GM12878 (cell line): Measurements from ENCODE around the gene ZSCAN22. TPM values are rescaled to one million over a fixed set of nuclear protein-coding genes. Genes with fewer than 3 reads are reported as not detected.

Experiments
- ATAC-seq: fragments of 200-7000 bp; cut with Tn5 transposase; 3 replicates; pipeline ENCODE4 v1.9.1; 2020; ENCODE audit warnings: mild to moderate bottlenecking, moderate library complexity
- BruUV-seq: library from RNA; stranded (reverse); fragments of 400-500 nt; replicated peaks from 2 replicates; lab custom pipeline; 2021; lab: Mats Ljungman, UMichigan
- CTCF ChIA-PET: fragments of 300-600 bp; sonication (Branson Sonifier 250); formaldehyde crosslinking; extraction: SDS; loops from one replicate; lab custom pipeline; 2021; ENCODE audit warnings: inconsistent platforms; lab: Yijun Ruan, JAX
- POLR2A ChIA-PET: fragments of 350-600 bp; formaldehyde crosslinking; extraction: SDS; loops from one replicate; lab custom pipeline; 2021; ENCODE audit warnings: inconsistent platforms; lab: Charles Lee
- RAD21 ChIA-PET: fragments of 300-600 bp; sonication (Branson Sonifier 250); formaldehyde crosslinking; loops from one replicate; lab custom pipeline; 2023; ENCODE audit warnings: antibody characterized with exemption; ENCODE audit not compliant: unreplicated experiment; lab: Charles Lee
- SMC1A ChIA-PET: fragments of 300-600 bp; sonication (Branson Sonifier 250); formaldehyde crosslinking; loops from one replicate; lab custom pipeline; 2023; ENCODE audit not compliant: unreplicated experiment, uncharacterized antibody; lab: Charles Lee
- DNase-seq: peaks from one replicate; pipeline ENCODE4 v3.0.0-alpha.2; 2011; ENCODE audit warnings: low read depth, low spot score
- FAIRE-seq: peaks from 3 replicates; lab custom pipeline; 2011; peaks lifted over from hg19 to GRCh38; lab: Jason Lieb, UNC
- H2AFZ ChIP-seq: 2 replicates; pipeline ENCODE4 v1.6.0; 2011; ENCODE audit warnings: low read depth, low read length, control low read depth; ENCODE audit not compliant: control insufficient read depth
- H3K27ac ChIP-seq: 2 replicates; pipeline ENCODE4 v1.5.1; 2011; ENCODE audit warnings: control low read depth; ENCODE audit not compliant: control insufficient read depth, insufficient read depth
- H3K27me3 ChIP-seq, 2 experiments: replicated peaks in 1 of 2; 2 replicates each; pipeline versions ENCODE4 v1.6.0 to v1.6.1; 2011; ENCODE audit warnings: low read length in 1 of 2; ENCODE audit not compliant: control insufficient read depth in 2 of 2, insufficient read depth in 2 of 2
- H3K36me3 ChIP-seq, 2 experiments: 2 replicates each; pipeline ENCODE4 v1.5.1; 2011; ENCODE audit warnings: low read length in 1 of 2; ENCODE audit not compliant: control insufficient read depth in 2 of 2, insufficient read depth in 2 of 2
- H3K4me1 ChIP-seq: 2 replicates; pipeline ENCODE4 v1.6.1; 2011; ENCODE audit warnings: mild to moderate bottlenecking, low read length, moderate library complexity, mixed read lengths; ENCODE audit not compliant: control insufficient read depth, insufficient read depth
- H3K4me2 ChIP-seq: 2 replicates; pipeline ENCODE4 v1.6.0; 2011; ENCODE audit warnings: control low read depth; ENCODE audit not compliant: control insufficient read depth, insufficient read depth
- H3K4me3 ChIP-seq: fragments of 200-600 bp; sonication (generic); 2 replicates; pipeline ENCODE4 v1.5.1; 2016
- H3K79me2 ChIP-seq: 2 replicates; pipeline ENCODE4 v1.6.0; 2011; ENCODE audit warnings: low read length; ENCODE audit not compliant: control insufficient read depth, insufficient read depth
- H3K9ac ChIP-seq: 2 replicates; pipeline ENCODE4 v1.8.0; 2011; ENCODE audit warnings: low read length, control low read depth, mixed read lengths; ENCODE audit not compliant: control insufficient read depth, insufficient read depth
- H3K9me3 ChIP-seq: replicated peaks from 3 replicates; pipeline ENCODE4 v1.5.1; 2011; ENCODE audit warnings: mild to moderate bottlenecking, low read length; ENCODE audit not compliant: control insufficient read depth, insufficient read depth
- H4K20me1 ChIP-seq: 2 replicates; pipeline ENCODE4 v1.6.0; 2011; ENCODE audit not compliant: control insufficient read depth, insufficient read depth
- ASH2L ChIP-seq: fragments of 300-600, 200-600 bp; sonication (generic); IDR thresholded peaks from 2 replicates; pipeline ENCODE4 v1.6.1; 2017; ENCODE audit warnings: low read depth, mild to moderate bottlenecking, borderline replicate concordance
- CBX5 ChIP-seq: sonication (generic); IDR thresholded peaks from 2 replicates; pipeline ENCODE4 v1.6.1; 2016; ENCODE audit warnings: low read depth, moderate library complexity, mild to moderate bottlenecking, inconsistent platforms
- CEBPB ChIP-seq, 2 experiments: fragments of 150-350 bp in 1 of 2; IDR thresholded peaks; 2 replicates each; pipeline ENCODE4 v1.6.1; 2012 to 2014; ENCODE audit warnings: low read depth in 2 of 2, low read length in 2 of 2, borderline replicate concordance in 1 of 2, inconsistent platforms in 1 of 2
- CHD4 ChIP-seq: fragments of 200-600 bp; sonication (generic); IDR thresholded peaks from 2 replicates; pipeline ENCODE4 v1.6.1; 2016; ENCODE audit warnings: mild to moderate bottlenecking
- CREM ChIP-seq: IDR thresholded peaks from 2 replicates; pipeline ENCODE4 v1.6.1; 2014; ENCODE audit warnings: antibody characterized with exemption, low read depth
- GATAD2B ChIP-seq: fragments of 450-650 bp; conservative IDR thresholded peaks from 2 replicates; pipeline ENCODE4 v1.6.1; 2017; ENCODE audit warnings: low read depth, mild to moderate bottlenecking, moderate library complexity
- MEF2A ChIP-seq: IDR thresholded peaks from 2 replicates; pipeline ENCODE4 v1.6.1; 2011; ENCODE audit warnings: low read depth, mild to moderate bottlenecking, low read length, moderate library complexity; ENCODE audit not compliant: insufficient read depth
- NR2F1 ChIP-seq: fragments of 450-650 bp; conservative IDR thresholded peaks from 2 replicates; pipeline ENCODE4 v1.6.1; 2017; ENCODE audit warnings: mild to moderate bottlenecking
- POLR2AphosphoS5 ChIP-seq: IDR thresholded peaks from 2 replicates; pipeline ENCODE4 v1.6.1; 2011; ENCODE audit warnings: mild to moderate bottlenecking, low read length, inconsistent platforms
- RB1 ChIP-seq: fragments of 450-650 bp; formaldehyde crosslinking; IDR thresholded peaks from 2 replicates; pipeline ENCODE4 v1.6.1; 2017; ENCODE audit warnings: mild to moderate bottlenecking, borderline replicate concordance
- SMAD1 ChIP-seq: fragments of 450-650 bp; IDR thresholded peaks from 2 replicates; pipeline ENCODE4 v1.6.1; 2018; ENCODE audit warnings: mild to moderate bottlenecking, low read depth; ENCODE audit not compliant: partially characterized antibody
- YY1 ChIP-seq: IDR thresholded peaks from 2 replicates; pipeline ENCODE4 v1.6.1; 2011; ENCODE audit warnings: low read depth, mild to moderate bottlenecking, low read length
- WGBS: methylation state at CpG from one replicate; pipeline ENCODE4 v1.1.6; 2016; ENCODE audit warnings: low lambda C conversion rate; ENCODE audit not compliant: insufficient replicate concordance, insufficient coverage; ENCODE audit errors: missing lambda C conversion rate; 5-methylcytosine and 5-hydroxymethylcytosine counted together
- in situ Hi-C: fragments of 300-500 bp; cut with MboI; formaldehyde crosslinking; loops from 9 replicates; pipeline ENCODE4 v1.14.3; 2018; ENCODE audit warnings: mixed read lengths
- intact Hi-C: fragments of 100-400 bp; cut with micrococcal nuclease; formaldehyde crosslinking; loops from one replicate; pipeline ENCODE4 v1.14.2; 2022; ENCODE audit not compliant: unreplicated experiment
- polyA plus RNA-seq, 11 experiments: library from polyadenylated mRNA; depleted of rRNA in 4 of 11; unstranded in 6 of 11; stranded (reverse) in 5 of 11; fragments of >200 nt; fragmentation: Nextera tagmentation in 4 of 11; fragmentation: Illumina TruSeq in 1 of 11; extraction: Ambion mirVana in 4 of 11; extraction: Trizol in 1 of 11; gene quantifications; 1 replicate in 1 of 11; 2 replicates in 10 of 11; pipeline versions ENCODE4 v1.2.1 to v1.2.3, GENCODE V29; 2011 to 2016; ENCODE audit warnings: inconsistent platforms in 2 of 11, missing spikeins in 2 of 11, low read depth in 1 of 11
- total RNA-seq, 4 experiments: library from RNA; depleted of rRNA in 3 of 4; stranded (reverse); fragments of >200 nt in 3 of 4; fragmentation: Illumina TruSeq in 1 of 4; extraction: Trizol in 1 of 4; gene quantifications; 2 replicates each; pipeline versions ENCODE4 v1.2.1 to v1.2.3, GENCODE V29; 2013 to 2021
- TF ChIP-seq, protein P1 (sequence below): IDR thresholded peaks from 2 replicates; pipeline ENCODE4 v1.6.1; 2012; ENCODE audit warnings: low read depth, low read length, improper control_type of control experiment
- TF ChIP-seq, protein P2 (sequence below): fragments of 450-650 bp; IDR thresholded peaks from 2 replicates; pipeline ENCODE4 v1.6.1; 2014; ENCODE audit warnings: mild to moderate bottlenecking
- TF ChIP-seq, protein P3 (sequence below): IDR thresholded peaks from 2 replicates; pipeline ENCODE4 v1.6.1; 2011; ENCODE audit warnings: borderline replicate concordance, low read depth, mild to moderate bottlenecking, moderate library complexity, low read length; ENCODE audit not compliant: insufficient read depth, poor library complexity, severe bottlenecking
- TF ChIP-seq, protein P4 (sequence below): fragments of 150-350 bp; IDR thresholded peaks from 2 replicates; pipeline ENCODE4 v1.6.1; 2016; ENCODE audit warnings: low read depth, low read length

Gene ZSCAN22
- total and polyA plus RNA-seq, 10 of the 15 experiments (the other 5 are each of a cell fraction or from before 2014, with no cell fraction given) = 0.49 to 3.9 (median 2.6) TPM

DNA sequence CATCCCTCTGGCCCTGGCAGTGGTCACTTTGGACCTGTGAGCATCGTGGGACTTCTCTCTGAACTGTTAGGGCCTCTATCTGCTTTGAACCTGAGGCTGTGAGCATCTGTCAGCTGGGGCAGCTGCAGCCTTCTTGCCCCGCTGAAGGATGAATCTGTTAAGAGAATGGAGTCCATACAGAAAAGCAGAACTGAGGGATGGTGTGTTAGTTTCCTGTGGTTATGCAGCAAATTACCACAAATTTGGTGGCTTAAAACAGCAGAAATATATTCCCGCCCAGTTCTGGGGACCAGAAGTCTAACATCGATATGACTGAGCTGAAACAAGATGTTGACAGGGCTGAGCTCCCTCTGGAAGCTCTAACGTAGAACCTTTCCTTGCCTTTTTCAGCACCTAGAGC, 37.4 kb downstream of the ZSCAN22 start (continued):
- TF ChIP-seq YY1 = 0 out of 2 replicates have a peak, but pooled peaks have one; percentile 18
- TF ChIP-seq, protein P1, sequence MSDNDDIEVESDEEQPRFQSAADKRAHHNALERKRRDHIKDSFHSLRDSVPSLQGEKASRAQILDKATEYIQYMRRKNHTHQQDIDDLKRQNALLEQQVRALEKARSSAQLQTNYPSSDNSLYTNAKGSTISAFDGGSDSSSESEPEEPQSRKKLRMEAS = no peak
- TF ChIP-seq CHD4 = no peak
- no peak for TF ChIP-seq RB1
- no peak for TF ChIP-seq POLR2AphosphoS5

DNA sequence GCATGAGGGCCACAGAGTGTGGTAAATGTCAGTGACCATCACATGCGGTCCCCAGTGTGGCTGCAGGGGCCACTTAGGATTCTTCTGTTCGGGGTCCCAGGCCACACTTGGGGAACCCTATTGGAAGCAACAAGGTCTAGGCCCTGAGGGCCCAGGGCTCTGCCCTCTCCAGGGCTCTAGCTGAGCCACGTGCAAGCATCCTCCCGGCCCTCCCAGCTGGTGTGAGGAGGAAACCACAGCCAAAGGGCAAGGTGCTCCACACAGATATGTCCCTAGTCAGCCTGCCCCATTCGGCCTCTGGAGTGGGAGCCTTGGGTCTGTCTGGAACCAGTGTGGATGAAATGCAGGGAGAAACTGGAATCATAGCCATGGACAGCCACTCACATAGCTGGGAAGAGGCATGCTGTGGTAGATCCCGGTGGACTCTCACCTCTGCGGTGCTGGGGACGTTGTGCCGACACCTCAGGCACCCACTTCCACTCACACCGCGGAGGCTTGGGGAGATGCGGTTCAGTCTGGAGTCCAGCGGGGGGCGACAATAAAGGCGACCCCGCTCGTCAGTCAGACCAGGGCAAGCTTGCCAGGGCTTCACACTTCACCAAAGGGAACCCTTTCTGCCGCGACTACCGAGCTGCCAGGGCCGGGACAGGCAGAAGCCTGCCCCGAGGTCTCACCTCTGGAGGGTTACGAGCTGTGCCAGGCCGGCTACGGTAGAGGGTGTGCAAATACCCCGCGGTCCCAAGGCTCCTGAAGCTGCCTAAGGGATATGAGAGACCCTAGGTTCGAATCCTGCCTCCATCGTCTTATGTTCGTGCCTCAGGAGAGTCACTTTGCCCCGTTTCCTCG, 40.0 kb downstream of the ZSCAN22 start:
- H3K4me3 ChIP-seq = no peak overlapping the region
- H3K27me3 ChIP-seq = no peaks in the 10 kb centered on the region
- H3K9me3 ChIP-seq = no peaks in the 10 kb centered on the region
- ChIA-PET POLR2A (no interaction called here), RAD21 (no interaction called here), CTCF (no interaction called here), SMC1A (no interaction called here)
- H3K36me3 ChIP-seq = no peaks in the 10 kb centered on the region
- in situ Hi-C loops = no loop called here
- BruUV-seq = no TSS peak
- H3K4me2 ChIP-seq = no peak overlapping the region
- 78% methylated on average over 26 of the region's 32 CpGs for WGBS
- H3K4me1 ChIP-seq = peaks cover 11% of the 10 kb centered on the region
- no peak for ATAC-seq
- intact Hi-C loops = no loop called here
- H2AFZ ChIP-seq = no peak overlapping the region
- FAIRE-seq = no peak
- no peaks in the 10 kb centered on the region for H3K79me2 ChIP-seq
- H3K27ac ChIP-seq = no peak overlapping the region
- no peaks in the 10 kb centered on the region for H4K20me1 ChIP-seq
- H3K9ac ChIP-seq = no peak overlapping the region
- no peak for DNase-seq
- TF ChIP-seq SMAD1 (no peak), CEBPB (IDR thresholded peaks at IDR 0.05; ENCODE audit: borderline replicate concordance in 1 of 2, low read depth in 2 of 2, low read length in 2 of 2) (no peak), ASH2L (no peak), CBX5 (no peak), NR2F1 (no peak), MEF2A (no peak), GATAD2B (no peak), CREM (no peak)
- TF ChIP-seq, protein P2, sequence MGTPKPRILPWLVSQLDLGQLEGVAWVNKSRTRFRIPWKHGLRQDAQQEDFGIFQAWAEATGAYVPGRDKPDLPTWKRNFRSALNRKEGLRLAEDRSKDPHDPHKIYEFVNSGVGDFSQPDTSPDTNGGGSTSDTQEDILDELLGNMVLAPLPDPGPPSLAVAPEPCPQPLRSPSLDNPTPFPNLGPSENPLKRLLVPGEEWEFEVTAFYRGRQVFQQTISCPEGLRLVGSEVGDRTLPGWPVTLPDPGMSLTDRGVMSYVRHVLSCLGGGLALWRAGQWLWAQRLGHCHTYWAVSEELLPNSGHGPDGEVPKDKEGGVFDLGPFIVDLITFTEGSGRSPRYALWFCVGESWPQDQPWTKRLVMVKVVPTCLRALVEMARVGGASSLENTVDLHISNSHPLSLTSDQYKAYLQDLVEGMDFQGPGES = no peak
- TF ChIP-seq, protein P3, sequence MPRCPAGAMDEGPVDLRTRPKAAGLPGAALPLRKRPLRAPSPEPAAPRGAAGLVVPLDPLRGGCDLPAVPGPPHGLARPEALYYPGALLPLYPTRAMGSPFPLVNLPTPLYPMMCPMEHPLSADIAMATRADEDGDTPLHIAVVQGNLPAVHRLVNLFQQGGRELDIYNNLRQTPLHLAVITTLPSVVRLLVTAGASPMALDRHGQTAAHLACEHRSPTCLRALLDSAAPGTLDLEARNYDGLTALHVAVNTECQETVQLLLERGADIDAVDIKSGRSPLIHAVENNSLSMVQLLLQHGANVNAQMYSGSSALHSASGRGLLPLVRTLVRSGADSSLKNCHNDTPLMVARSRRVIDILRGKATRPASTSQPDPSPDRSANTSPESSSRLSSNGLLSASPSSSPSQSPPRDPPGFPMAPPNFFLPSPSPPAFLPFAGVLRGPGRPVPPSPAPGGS = no peak
- TF ChIP-seq, protein P4, sequence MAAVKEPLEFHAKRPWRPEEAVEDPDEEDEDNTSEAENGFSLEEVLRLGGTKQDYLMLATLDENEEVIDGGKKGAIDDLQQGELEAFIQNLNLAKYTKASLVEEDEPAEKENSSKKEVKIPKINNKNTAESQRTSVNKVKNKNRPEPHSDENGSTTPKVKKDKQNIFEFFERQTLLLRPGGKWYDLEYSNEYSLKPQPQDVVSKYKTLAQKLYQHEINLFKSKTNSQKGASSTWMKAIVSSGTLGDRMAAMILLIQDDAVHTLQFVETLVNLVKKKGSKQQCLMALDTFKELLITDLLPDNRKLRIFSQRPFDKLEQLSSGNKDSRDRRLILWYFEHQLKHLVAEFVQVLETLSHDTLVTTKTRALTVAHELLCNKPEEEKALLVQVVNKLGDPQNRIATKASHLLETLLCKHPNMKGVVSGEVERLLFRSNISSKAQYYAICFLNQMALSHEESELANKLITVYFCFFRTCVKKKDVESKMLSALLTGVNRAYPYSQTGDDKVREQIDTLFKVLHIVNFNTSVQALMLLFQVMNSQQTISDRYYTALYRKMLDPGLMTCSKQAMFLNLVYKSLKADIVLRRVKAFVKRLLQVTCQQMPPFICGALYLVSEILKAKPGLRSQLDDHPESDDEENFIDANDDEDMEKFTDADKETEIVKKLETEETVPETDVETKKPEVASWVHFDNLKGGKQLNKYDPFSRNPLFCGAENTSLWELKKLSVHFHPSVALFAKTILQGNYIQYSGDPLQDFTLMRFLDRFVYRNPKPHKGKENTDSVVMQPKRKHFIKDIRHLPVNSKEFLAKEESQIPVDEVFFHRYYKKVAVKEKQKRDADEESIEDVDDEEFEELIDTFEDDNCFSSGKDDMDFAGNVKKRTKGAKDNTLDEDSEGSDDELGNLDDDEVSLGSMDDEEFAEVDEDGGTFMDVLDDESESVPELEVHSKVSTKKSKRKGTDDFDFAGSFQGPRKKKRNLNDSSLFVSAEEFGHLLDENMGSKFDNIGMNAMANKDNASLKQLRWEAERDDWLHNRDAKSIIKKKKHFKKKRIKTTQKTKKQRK = no peak
